ENCODE measurements around the gene TMOD2.

The TMOD2 gene

DNA sequence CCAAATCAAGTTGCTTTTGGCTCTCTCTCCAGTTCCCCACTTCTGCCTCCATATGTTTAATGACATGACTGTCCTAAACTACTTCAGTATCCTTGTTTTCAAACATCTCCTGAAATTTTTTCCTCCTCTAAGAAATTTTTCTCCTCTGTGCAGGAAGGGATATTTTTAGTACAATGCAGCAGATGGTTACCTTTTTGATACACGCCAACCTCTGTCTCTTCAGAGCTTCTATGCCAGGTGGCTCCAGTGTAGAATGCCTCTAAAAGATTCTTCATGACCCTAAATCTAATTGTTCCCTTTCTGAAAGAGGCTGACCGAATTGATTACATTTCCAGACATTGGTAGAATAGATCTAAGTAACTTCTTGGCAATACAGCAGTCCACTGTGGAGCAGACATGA lies 111.7 kb downstream of the TMOD2 start:
- no peak for DNase-seq

- DNase-seq: no peak
Measured at GRCh38 chr15:51864408-51865056, 113.1 kb downstream of the TMOD2 start.

GRCh38 chr15:51865317-51865716 lies 113.9 kb downstream of the TMOD2 start:
- no peak for DNase-seq

Data from CD4-positive, alpha-beta T cell treated with Interleukin-6 for 4 hours (primary cell).